HS-27A (cell line): ENCODE results near the gene RMI2.

Experiments used
- DNase-seq: peaks from one replicate; pipeline ENCODE4 v3.0.0-alpha.2; 2012; ENCODE audit warnings: low read depth, missing footprints

The RMI2 gene

DNA sequence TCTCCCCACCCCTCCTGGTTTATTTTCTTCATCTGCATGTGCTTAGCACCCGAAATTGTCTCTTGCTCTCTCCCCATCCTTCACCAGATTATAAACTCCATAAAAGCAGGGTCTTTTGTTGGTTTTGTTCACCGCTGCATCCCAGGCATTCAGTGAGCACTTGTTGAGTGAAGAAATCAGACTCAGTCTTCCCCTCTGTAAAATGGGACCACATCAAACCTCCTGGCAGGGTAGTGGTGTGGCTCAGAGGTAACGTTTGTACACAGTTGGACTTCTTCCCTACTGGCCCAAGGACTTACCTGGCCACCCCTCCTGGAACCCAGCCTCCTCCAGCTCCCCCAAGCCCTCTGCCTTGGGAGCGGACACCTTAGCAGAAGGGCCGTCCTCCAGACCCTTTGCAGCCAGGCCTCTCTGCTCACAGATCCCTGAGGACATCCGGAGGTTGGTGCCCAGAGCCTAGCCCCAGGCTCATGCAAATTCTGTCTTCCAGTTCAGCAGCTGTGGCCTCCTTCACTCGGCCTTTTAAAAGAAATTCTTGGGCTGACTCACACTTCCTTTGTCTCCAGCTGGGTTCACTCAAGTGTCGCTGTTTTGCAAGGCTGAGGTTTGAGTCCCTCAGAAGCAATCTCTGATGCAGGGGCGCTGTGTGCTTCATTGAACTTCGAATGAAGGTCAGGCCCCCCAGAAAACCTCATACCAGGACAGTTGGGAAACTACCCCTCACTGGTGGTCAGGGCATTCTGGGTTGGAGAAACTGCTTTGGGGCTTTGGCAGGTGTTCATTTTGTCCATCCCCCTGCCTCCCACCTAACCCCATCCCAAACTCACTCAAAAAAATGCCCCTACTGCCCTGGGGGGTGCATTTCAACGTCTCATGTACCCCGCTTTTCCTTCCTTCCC is 16.8 kb upstream of the RMI2 start:
- peak; percentile 59 for DNase-seq

DNA sequence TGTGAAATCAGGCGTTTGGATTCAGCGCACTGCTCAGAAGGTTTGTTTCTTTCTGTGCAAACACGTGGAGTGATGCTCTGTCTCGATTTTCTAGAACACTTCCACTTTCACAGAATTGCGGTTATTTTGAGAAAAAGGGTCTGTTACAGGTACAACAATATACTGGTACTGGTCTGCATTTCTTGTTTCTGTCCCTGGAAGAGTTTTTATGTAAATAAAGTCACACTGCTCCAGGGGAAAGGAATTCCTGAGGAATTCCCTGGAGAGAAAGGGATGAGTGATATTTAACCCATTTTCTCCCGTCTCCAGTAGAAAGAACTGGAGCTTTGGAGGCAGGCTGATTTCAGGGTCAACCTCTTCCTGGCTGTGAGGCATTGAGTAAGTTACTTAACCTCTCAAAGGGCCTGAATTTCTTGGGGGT is 16.2 kb upstream of the RMI2 start:
- DNase-seq: no peak

DNA sequence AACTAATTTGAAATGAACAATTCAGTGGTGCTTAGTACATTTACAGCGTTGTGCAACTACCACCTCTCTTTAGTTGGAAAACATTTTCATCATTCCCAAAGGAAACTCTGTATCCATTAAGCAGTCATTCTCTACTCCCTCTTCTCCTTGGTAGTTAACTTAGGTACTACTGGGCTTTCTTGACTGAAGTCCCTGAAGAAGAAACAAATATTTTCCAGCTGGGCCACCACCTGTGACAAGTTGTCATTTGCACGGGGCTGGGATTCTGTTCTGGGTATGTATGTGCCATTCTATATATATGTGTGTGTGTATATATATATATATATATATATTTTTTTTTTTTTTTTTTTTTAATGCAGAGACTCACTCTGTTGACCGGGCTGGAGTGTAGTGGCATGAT is 15.4 kb upstream of the RMI2 start:
- DNase-seq: no peak

DNA sequence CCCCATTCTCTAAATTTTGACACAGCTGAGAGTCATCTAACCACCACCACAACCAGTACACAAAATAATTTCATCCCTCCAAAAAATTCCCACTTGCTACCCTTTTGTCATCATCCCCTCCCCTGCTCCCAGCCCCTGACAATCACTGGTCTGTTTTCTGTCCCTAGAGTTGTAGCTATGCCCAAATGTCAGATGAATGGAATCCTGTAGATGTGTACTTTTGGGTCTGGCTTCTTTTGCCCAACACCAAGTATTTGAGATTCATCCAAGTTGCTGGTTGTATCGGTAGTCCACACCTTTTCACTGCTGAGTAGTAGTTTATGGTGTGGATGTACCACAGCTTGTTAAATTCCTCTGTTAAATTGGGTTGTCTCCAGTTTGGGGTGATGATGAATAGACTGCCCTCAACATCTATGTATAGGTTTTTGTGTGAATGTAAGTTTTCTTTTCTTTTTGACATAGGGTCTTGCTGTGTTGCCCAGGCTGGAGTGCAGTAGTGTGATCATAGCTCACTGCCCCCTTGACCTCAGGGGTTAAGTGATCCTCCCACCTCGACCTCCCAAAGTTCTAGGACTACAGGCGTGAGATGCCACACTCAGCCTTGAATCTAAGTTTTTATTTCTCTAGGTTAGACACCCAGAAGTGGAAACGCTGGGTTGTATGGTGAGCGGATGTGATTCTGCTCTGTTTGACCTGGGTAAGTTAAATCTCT is 14.6 kb upstream of the RMI2 start:
- DNase-seq: no peak

DNA sequence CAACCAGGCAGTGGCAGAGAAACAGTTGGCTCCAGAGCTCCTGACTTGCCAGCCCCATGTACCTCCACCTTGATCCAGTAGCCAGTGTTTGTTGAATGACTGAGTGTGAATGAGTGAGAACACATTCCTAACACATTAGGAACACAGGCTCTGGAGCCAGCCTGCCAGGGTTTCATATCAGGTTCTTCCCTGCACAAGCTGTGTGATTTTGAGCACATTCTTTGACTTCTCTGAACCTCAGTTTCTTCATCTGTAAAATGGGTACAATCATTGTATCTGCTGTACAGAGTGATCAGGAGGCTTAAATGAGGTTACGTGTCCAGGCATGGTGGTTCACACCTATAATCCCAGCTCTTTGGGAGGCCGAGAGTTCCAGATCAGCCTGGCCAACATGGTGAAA is 13.3 kb upstream of the RMI2 start:
- no peak for DNase-seq

DNA sequence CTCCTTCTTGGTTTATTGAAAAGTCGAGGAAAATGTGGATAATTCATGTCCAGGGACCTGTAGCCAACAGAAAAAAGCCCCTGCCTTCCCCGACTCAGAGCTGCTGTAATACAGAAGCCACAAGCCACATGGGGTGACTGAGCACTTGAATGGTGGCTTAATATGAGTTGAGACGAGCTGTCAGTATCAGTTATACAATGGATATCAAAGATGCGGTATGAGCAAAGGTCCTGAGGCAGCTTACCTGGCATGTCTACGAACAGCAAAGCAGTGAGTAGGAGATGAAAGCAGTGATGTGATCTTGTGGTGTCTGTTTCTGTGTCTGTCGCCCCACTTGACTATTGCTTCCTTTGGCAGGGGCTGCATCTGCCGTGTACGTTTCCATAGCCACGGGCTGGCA is 12.2 kb upstream of the RMI2 start:
- no peak for DNase-seq

DNA sequence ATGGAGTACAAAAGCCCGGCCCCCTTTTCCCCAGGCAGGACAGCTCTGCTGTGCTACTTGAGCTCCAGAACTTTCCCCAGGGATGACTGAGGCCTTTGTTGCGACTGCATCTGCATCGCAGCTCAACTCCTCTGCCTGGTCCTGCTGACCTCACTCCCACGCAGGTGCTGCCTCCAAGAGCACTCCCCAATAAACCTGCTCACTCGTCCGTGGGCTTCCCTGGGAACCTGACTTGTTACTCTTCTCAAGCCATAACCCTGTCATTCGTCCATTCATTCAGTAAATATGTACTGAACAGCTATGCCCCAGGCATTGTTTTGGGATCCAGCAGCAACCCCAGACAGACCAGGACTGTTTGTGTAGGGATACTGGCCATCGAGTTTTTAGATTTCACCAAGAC is 11.6 kb upstream of the RMI2 start:
- no peak for DNase-seq

DNA sequence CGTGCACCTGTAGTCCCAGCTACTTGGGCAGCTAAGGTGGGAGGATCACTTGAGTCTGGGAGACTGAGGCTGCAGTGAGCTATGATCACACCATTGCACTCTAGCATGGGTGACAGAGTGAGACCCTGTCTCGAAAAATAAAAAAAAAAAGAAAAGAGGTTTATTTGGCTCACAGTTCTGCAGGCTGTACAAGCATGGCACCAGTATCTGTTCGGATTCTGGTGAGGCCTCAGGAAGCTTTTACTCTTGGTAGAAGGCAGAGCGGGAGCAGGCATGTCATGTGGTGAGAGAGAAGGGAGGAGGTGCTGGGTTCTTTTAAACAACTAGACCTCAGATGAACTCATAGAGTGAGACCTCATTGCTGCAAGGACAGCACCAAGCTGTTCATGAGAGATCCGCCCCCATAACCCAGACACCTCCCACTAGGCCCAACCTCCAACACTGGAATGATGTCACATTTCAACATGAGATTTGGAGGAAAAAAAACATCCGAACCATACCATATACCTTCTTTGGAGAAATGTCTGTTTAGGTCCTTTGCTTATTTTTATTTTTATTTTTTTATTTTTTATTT is 10.3 kb upstream of the RMI2 start:
- DNase-seq: no peak

DNA sequence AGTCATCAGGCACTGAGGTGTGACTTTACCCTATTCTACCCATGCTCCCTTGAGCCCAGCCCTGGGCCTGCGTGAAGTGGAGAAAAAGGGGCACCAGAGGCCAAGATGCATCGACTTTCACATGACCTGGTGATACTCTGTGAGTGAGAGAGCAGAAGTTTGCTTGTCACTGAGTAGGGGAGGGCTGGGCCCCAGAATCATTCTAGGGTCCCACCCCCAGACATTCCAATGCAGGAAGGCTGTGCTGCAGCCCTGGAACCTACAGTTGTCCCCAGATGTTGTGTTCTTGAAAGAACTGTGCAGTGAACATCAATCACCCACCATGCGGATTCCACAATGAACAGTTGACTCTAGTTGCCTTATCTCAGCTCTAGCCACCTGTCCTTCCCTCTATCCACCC is 6.2 kb upstream of the RMI2 start:
- no peak for DNase-seq

DNA sequence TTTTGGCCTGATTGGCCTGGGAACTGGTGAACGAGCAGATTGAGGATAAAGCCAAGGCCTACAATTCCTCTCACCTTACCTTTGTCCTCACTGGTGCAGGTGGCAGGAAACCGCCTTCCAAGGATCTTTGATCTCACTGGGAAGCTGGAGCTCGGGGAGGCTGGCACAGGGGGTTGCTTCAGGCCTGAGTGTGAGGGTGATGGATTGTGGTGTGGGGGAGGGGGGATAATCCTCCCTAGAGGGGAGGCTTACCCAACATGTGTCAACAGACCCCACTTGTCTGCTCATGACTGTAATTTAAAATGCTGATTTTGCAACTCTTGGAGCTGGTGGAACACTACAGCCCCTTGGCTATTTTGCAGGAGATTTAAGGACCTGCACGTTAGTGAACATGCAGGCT is 4.5 kb upstream of the RMI2 start:
- no peak for DNase-seq

DNA sequence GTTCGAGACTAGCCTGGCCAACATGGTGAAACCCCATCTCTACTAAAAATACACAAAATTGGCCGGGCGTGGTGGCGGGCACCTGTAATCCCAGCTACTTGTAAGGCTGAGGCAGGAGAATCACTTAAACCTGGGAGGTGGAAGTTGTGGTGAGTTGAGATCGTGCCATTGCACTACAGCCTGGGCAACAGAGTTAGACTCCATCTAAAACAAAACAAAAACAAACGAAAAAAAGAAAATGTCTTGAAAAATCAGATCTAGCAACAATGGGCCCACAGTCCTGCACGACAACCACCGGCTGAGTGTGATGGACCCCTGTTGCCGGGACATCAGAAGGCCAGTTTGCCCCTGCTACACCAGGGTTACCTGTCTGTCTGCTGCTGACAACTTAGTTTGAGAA is 3.9 kb upstream of the RMI2 start:
- DNase-seq: no peak

DNA sequence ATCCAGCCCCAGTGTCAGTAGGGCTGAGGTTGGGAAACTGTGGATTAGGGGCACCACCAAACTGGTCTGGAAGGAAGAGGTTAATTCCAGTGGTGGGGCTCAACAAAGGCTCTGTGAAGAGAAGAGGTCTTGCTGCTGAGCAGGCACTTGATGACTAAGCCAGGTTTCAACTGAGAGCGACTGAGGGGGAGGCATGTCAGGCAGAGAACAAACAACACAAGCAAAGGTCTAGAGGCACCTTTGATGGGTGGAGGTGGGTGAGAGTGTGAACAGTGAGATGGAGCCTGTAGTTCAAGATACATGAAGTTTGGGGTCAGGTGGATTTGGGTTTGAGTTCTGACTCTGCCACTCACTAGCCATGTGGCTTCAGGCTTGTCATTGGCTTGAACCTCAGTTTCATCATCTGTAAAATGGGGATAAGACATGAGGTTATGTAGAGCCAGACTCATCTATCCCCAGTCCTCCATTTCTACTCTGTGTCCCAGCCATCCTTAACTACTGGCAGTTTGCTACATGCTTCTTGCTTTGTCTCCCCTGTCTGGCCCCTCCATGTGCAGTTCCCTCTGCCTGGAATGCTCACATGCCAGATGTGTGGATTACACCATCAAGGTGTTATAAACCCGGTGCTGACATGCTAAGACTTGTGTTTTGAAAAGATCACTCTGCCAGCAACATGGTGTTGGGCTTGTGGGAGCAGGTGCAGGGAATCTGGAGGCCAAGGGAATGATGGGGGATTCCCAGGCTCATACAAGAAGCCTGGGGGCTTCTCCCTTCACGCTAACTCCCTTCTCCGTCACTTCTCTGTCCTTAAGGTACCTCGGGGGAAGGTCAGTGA is 3.0 kb upstream of the RMI2 start:
- no peak for DNase-seq

DNA sequence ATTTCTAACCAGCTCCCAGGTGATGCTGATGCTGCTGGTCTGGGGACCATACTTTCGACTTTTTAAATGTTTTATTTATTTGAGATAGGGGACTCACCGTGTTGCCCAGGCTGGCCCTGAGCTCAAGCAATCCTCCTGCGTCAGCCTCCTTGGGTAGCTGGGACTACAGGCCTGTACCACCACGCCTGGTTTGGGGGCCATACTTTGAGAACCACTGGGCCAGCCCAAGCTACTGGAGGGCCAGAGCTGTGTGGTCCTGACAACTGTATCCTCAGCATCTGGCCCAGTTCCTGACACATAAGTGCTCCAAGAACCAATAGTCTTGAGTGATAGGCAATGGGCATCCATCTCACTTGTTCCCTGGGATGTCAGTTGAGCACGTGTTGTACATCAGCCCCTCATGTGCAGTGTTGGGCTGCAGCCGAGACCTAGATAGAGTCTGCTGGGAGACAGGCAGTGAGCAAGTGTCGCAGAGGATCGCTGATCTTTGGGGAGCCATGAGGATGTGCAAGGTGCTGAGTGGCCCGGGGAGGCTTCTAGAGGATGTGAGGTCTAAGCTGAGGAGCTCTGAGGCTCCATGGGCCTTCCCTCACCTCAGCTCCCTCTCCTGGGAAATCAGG is 1.6 kb downstream of the RMI2 start:
- no peak for DNase-seq

DNA sequence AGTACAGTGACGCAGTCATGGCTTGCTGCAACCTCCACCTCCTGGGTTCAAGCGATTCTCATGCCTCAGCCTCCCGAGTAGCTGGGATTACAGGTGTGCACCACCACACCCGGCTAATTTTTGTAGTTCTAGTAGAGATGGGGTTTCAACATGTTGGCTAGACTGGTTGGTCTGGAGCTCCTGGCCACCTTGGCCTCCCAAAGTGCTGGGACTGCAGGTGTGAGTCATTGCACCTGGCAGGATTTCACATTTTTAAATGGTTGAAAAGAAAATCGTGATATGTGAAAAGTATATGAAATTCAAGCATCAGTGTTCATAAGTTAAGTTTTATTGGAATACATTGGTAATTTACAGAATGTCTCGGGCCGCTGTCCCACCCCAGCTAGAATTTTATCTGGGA is 2.6 kb downstream of the RMI2 start:
- DNase-seq: no peak

DNA sequence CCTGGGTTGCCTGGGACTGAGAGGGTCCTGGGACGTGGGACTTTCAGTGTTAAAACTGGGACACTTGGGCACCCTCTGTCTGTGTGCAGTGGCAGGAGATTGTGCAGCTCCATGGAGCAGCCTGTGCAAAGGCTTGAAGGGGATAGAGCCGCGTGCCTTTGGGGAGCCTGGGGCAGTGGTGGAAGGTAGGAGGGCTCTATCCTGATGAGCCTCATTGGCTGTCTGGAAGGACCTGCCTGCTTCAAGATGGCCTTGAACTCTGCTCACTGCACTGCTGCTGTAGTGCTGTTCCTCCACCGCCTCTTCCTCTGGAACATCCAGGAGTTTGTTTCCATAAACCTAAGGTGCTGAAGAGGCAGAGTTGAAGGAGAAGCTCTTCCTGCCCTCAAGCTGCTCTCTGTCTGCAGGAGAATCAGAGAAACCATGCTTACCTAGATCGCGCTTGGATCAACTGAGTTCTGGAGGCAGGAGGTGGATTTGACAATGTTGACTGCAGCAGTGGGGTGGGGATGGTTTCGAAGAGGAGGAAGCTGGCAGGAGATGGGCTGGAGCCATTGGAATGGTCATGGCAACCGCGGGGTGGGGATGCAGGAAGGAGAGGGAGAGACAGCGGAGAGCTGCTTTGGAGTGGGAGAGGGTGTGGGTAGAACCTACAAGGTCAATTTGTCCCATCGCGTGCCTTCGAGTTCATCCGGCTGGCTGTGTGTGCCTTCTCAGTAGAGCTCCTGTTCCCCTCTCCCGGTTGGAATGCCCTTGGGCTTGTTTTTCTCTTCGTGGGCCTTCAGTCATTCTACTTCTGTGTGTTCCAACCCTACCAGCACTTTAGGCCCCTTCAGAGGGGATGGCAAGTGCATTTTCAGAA is 3.7 kb downstream of the RMI2 start:
- no peak for DNase-seq

DNA sequence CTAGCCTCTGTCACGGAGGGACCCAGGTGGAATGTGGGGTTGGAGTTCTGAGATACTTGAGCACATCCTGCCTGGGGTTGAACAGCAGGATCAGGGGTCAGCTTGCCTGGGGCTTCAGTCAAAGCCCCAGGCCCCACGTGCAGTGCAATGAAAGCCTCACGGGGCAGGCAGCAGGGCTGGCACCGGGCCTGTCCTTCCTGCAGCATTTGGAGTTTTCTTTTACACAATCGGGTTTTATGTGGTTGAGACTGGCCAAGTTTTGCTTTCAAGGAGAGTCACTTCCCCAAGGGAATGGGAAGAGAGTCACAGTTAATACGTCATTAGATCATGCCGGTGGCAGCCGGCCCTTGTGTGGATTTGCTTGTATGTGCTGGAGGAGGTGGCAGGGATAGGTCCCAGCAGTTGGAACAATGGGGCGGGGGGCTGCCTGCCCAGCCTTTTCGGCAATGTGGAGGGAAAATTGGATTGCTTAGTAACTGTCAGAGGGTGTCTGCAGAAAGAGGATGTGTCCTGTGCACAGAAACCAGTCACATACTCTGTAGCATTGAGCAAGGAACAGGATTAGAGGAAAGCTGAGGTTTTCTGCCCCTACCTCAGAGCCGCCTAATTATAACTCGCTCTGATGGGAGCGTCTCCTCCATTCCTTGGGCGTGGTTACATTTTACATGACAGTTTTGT is 4.5 kb downstream of the RMI2 start:
- DNase-seq: no peak

DNA sequence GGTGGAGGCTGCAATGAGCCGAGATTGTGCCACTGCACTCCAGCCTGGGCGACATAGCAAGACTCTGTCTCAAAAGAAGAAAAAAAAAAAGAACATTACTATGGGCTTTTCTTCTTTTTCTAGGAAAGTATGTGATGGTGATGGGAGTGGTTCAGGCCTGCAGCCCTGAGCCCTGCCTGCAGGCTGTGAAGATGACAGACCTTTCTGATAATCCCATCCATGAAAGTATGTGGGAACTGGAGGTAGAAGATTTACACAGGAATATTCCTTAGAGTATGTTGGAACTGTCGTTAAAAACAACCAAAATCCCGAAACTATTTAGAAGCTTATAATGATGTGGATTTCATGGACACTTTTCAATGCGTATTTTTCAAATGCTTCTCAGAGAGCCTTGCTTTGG is 5.3 kb downstream of the RMI2 start:
- no peak for DNase-seq

DNA sequence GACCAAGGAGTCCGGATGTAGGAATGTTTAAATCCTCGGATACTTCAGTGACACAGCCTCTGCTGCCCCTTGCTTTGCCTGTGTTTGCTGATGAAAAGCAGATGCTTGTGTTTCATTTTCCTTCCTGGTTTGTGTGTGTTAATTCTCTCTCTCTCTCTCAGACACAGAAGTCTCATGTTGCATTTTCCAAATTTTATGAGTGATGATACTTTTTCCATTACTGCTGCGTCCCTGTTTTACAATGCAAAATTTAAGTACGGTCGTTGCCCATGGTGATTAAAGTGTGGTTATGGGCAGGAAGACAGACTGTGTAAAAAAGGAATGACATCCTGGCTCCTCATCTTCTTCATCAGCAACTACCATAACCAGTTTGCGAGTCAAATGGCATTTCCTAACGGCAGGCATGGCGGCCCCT is 5.7 kb downstream of the RMI2 start:
- no peak for DNase-seq

DNA sequence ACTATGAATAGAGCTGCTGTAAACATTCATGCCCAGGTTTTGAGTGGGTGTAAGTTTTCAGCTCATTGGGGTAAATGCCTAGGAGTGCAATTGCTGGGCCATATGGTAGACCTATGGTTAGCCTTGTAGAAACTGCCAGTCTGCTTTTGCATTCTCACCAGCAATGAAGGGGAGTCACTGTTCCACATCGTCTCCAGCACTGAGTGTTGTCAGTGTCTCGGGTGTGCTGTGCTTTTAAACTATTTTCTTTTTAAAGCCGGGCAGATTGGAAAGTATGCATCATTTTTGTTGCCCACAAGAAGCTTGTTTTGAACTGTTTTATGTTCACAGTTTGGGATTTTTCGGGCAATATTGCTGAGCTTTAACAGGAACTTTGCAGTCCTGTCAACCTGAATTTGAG is 7.9 kb downstream of the RMI2 start:
- DNase-seq: no peak

DNA sequence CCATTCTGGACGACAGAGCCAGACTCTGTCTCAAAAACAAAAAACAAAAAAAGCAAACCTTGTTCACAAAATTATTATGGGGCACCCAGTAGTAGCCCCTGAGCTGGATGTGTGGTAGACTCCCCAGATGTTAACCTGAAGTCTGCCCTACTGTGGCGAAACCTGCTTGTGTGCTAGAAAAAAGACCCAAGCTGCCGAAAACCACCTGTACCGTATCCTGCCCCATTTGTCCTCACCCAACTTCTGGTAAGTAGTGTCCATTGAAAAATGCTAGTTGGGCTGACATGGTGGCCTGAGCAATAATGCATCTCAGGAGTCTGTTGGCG is 9.1 kb downstream of the RMI2 start:
- no peak for DNase-seq
